Loucy (cell line): ENCODE measurements around the gene CHI3L2.

Experiments used
- CTCF ChIP-seq: fragments of 200-600 bp; sonication (generic); conservative IDR thresholded peaks from 2 replicates; pipeline ENCODE4 v1.5.1; 2014; ENCODE audit warnings: mild to moderate bottlenecking, antibody characterized with exemption, low read length
- EZH2phosphoT487 ChIP-seq: fragments of 200-600 bp; IDR thresholded peaks from 2 replicates; pipeline ENCODE4 v1.6.1; 2018; ENCODE audit warnings: antibody characterized with exemption, mild to moderate bottlenecking, moderate library complexity, borderline replicate concordance

GRCh38 chr1:111286912-111287311 lies 59.4 kb downstream of the CHI3L2 start:
- TF ChIP-seq CTCF (no peak), EZH2phosphoT487 (no peak)
